Neural progenitor cell (in vitro differentiated cells): ENCODE measurements around the gene NR4A2.

ENCODE experiments used
- CTCF ChIP-seq: fragments of 200-600 bp; sonication (generic); IDR thresholded peaks from 2 replicates; pipeline ENCODE4 v1.5.1; 2017; ENCODE audit warnings: antibody characterized with exemption, mild to moderate bottlenecking
- EZH2 ChIP-seq: fragments of 200-600 bp; sonication (generic); IDR thresholded peaks from 2 replicates; pipeline ENCODE4 v1.6.1; 2017; ENCODE audit warnings: antibody characterized with exemption, mild to moderate bottlenecking, moderate library complexity
- EZH2phosphoT487 ChIP-seq: fragments of 200-600 bp; sonication (generic); IDR thresholded peaks from 2 replicates; pipeline ENCODE4 v1.6.1; 2017; ENCODE audit warnings: antibody characterized with exemption

GRCh38 chr2:156322051-156322685, 10.4 kb downstream of the NR4A2 start:
- TF ChIP-seq CTCF = no peak
- TF ChIP-seq EZH2phosphoT487 = peak; percentile 18
- TF ChIP-seq EZH2 = peak; percentile 56
